HepG2 (cell line): ENCODE data around the gene ASIC3. TPM values are rescaled to one million over a fixed set of nuclear protein-coding genes. Genes with fewer than 3 reads are reported as not detected.
A peak's percentile ranks its signal among the peaks of the same experiment; 100 is the strongest.

Experiments
- ATF6 ChIP-seq: sonication (generic); formaldehyde crosslinking; conservative IDR thresholded peaks from 2 replicates; pipeline ENCODE4 v1.4.0; 2020; ENCODE audit warnings: missing genetic modification reagents
- HOXD1 ChIP-seq: sonication (generic); formaldehyde crosslinking; IDR thresholded peaks from 2 replicates; pipeline ENCODE4 v1.5.0; 2020; ENCODE audit warnings: missing genetic modification reagents
- MIER3 ChIP-seq: IDR thresholded peaks from 2 replicates; pipeline ENCODE4 v1.6.1; 2016; ENCODE audit warnings: missing compliant biosample characterization, borderline replicate concordance
- MIXL1 ChIP-seq: IDR thresholded peaks from 2 replicates; pipeline ENCODE4 v1.6.1; 2016
- PAX8 ChIP-seq: sonication (generic); formaldehyde crosslinking; IDR thresholded peaks from 2 replicates; pipeline ENCODE4 v1.8.0; 2022; ENCODE audit warnings: mild to moderate bottlenecking, missing genetic modification reagents, borderline replicate concordance
- SOX5 ChIP-seq: IDR thresholded peaks from 2 replicates; pipeline ENCODE4 v1.6.1; 2016; ENCODE audit warnings: borderline replicate concordance
- ZBTB46 ChIP-seq: sonication (generic); formaldehyde crosslinking; IDR thresholded peaks from 2 replicates; pipeline ENCODE4 v1.4.0; 2020; ENCODE audit warnings: mild to moderate bottlenecking, missing genetic modification reagents, borderline replicate concordance
- ZHX2 ChIP-seq, 2 experiments: sonication (generic) in 1 of 2; formaldehyde crosslinking in 1 of 2; IDR thresholded peaks; 2 replicates each; pipeline versions ENCODE4 v1.6.1 to v1.9.0; 2014 to 2022; ENCODE audit warnings: antibody characterized with exemption in 1 of 2, borderline replicate concordance in 1 of 2, inconsistent platforms in 1 of 2, low read depth in 1 of 2, missing genetic modification reagents in 1 of 2
- ZMYM3 ChIP-seq: sonication (generic); formaldehyde crosslinking; IDR thresholded peaks from 2 replicates; pipeline ENCODE4 v1.5.1; 2020; ENCODE audit warnings: mild to moderate bottlenecking, missing genetic modification reagents
- ZNF253 ChIP-seq: sonication (generic); formaldehyde crosslinking; IDR thresholded peaks from 2 replicates; pipeline ENCODE4 v1.8.0; 2022; ENCODE audit warnings: mild to moderate bottlenecking, missing genetic modification reagents, borderline replicate concordance
- ZNF878 ChIP-seq: sonication (generic); formaldehyde crosslinking; IDR thresholded peaks from 2 replicates; pipeline ENCODE4 v1.8.1; 2023; ENCODE audit warnings: mild to moderate bottlenecking, missing genetic modification reagents, moderate library complexity
- polyA plus RNA-seq, 8 experiments: library from polyadenylated mRNA; depleted of rRNA in 3 of 8; stranded (reverse) in 7 of 8; unstranded in 1 of 8; fragments of >200 nt; fragmentation: Illumina TruSeq in 4 of 8; extraction: Trizol in 4 of 8; gene quantifications; 2 replicates each; pipeline versions ENCODE4 v1.2.1 to v1.2.3, GENCODE V29; 2011 to 2016; ENCODE audit warnings: low read depth in 4 of 8, missing spikeins in 1 of 8, mixed read lengths in 1 of 8; ENCODE audit not compliant: insufficient read depth in 1 of 8
- total RNA-seq, 5 experiments: library from RNA; depleted of rRNA; stranded (reverse); fragments of >200 nt; fragmentation: Illumina TruSeq; extraction: Trizol; gene quantifications; 2 replicates each; pipeline ENCODE4 v1.2.3, GENCODE V29; 2016; ENCODE audit warnings: low read depth in 1 of 5
- TF ChIP-seq, protein P1 (sequence below): sonication (generic); formaldehyde crosslinking; IDR thresholded peaks from 2 replicates; pipeline ENCODE4 v1.4.0; 2020; ENCODE audit warnings: missing genetic modification reagents

Gene ASIC3
- total and polyA plus RNA-seq, 2 of the 13 experiments (the other 11 are each of a cell fraction or from before 2014, with no cell fraction given): 0.51 TPM; not detected in 1

- TF ChIP-seq ZHX2 (IDR thresholded peaks at IDR 0.05; ENCODE audit: low read depth) (no peak), ZHX2 (CRISPR knock-in tag; IDR thresholded peaks at IDR 0.05; ENCODE audit: borderline replicate concordance) (no peak), ATF6 (no peak), SOX5 (0 out of 2 replicates have a peak, but pooled peaks have one; percentile 14), ZNF253 (no peak), ZMYM3 (peak; percentile 94), PAX8 (CRISPR knock-in tag) (no peak), MIXL1 (CRISPR knock-in tag) (no peak), MIER3 (CRISPR knock-in tag) (no peak; the same call in 1 of the 2 replicates), HOXD1 (no peak), ZNF878 (CRISPR knock-in tag) (no peak), ZBTB46 (no peak)
- TF ChIP-seq, protein P1, sequence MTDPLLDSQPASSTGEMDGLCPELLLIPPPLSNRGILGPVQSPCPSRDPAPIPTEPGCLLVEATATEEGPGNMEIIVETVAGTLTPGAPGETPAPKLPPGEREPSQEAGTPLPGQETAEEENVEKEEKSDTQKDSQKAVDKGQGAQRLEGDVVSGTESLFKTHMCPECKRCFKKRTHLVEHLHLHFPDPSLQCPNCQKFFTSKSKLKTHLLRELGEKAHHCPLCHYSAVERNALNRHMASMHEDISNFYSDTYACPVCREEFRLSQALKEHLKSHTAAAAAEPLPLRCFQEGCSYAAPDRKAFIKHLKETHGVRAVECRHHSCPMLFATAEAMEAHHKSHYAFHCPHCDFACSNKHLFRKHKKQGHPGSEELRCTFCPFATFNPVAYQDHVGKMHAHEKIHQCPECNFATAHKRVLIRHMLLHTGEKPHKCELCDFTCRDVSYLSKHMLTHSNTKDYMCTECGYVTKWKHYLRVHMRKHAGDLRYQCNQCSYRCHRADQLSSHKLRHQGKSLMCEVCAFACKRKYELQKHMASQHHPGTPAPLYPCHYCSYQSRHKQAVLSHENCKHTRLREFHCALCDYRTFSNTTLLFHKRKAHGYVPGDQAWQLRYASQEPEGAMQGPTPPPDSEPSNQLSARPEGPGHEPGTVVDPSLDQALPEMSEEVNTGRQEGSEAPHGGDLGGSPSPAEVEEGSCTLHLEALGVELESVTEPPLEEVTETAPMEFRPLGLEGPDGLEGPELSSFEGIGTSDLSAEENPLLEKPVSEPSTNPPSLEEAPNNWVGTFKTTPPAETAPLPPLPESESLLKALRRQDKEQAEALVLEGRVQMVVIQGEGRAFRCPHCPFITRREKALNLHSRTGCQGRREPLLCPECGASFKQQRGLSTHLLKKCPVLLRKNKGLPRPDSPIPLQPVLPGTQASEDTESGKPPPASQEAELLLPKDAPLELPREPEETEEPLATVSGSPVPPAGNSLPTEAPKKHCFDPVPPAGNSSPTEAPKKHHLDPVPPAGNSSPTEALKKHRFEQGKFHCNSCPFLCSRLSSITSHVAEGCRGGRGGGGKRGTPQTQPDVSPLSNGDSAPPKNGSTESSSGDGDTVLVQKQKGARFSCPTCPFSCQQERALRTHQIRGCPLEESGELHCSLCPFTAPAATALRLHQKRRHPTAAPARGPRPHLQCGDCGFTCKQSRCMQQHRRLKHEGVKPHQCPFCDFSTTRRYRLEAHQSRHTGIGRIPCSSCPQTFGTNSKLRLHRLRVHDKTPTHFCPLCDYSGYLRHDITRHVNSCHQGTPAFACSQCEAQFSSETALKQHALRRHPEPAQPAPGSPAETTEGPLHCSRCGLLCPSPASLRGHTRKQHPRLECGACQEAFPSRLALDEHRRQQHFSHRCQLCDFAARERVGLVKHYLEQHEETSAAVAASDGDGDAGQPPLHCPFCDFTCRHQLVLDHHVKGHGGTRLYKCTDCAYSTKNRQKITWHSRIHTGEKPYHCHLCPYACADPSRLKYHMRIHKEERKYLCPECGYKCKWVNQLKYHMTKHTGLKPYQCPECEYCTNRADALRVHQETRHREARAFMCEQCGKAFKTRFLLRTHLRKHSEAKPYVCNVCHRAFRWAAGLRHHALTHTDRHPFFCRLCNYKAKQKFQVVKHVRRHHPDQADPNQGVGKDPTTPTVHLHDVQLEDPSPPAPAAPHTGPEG (CRISPR knock-in tag): no peak
Measured at GRCh38 chr7:151008511-151009323, 39.6 kb upstream of the ASIC3 start (continued).
